ENCODE measurements around the gene GGTLC3. TPM values are rescaled to one million over a fixed set of nuclear protein-coding genes. Genes with fewer than 3 reads are reported as not detected.
"Not testable (repeated sequence)": the region's sequence is repeated elsewhere in the genome, so short reads cannot be mapped to it uniquely, and the experiment has no call there.

Gene GGTLC3
- total RNA-seq (2021) = not detected in 2 replicates
- long read RNA-seq = 0 reads

- no CpG with 5 or more reads among the region's 5 CpGs for WGBS (ENCODE audit: extremely low coverage, insufficient read length, low lambda C conversion rate)
- H4K8ac ChIP-seq (replicated peaks; ENCODE audit: insufficient read length, low read depth, low read length); H3K79me1 ChIP-seq (ENCODE audit: insufficient read depth, low read depth, low read length, poor library complexity, severe bottlenecking); H3K23me2 ChIP-seq (ENCODE audit: insufficient read length, low read depth, low read length, poor library complexity, severe bottlenecking); H2AK5ac ChIP-seq (ENCODE audit: insufficient read length, low read length); H2AFZ ChIP-seq (ENCODE audit: low read length); H3K4me1 Mint-ChIP-seq; H4K5ac ChIP-seq (ENCODE audit: insufficient read length, low read depth, low read length); H3K36me3 Mint-ChIP-seq (ENCODE audit: insufficient read depth in 1 of 3, low read depth in 3 of 3); H3K9me3 Mint-ChIP-seq; H3K27ac Mint-ChIP-seq; H3K27me3 ChIP-seq (ENCODE audit: insufficient read depth, low read length); H4K91ac ChIP-seq (ENCODE audit: insufficient read length, low read depth, low read length); H3K4ac ChIP-seq (ENCODE audit: low read depth, low read length); H2BK12ac ChIP-seq (ENCODE audit: insufficient read length, low read depth, low read length); H2BK120ac ChIP-seq (ENCODE audit: low read depth, low read length, poor library complexity, severe bottlenecking); H3K4me3 Mint-ChIP-seq; H3K9me3 ChIP-seq (ENCODE audit: control insufficient read depth, low read depth, low read length); H3K18ac ChIP-seq (ENCODE audit: insufficient read length, low read depth, low read length); H3T11ph ChIP-seq (ENCODE audit: low read length); H2BK20ac ChIP-seq (ENCODE audit: low read depth, low read length, poor library complexity, severe bottlenecking); H3K27me3 Mint-ChIP-seq (ENCODE audit: low read depth); H3K23ac ChIP-seq (ENCODE audit: insufficient read length, low read depth, low read length); DNase-seq; H3K27ac ChIP-seq (ENCODE audit: insufficient read length, low read depth, low read length); H3K14ac ChIP-seq (ENCODE audit: insufficient read depth, low read length); H3K9ac ChIP-seq (ENCODE audit: extremely low read depth, insufficient read length, low read length); H3K4me2 ChIP-seq (ENCODE audit: insufficient read depth, insufficient read length, low read length); H3K56ac ChIP-seq (ENCODE audit: insufficient read length, low read depth, low read length); H3K4me1 ChIP-seq (ENCODE audit: insufficient read depth, low read length); H2BK5ac ChIP-seq (ENCODE audit: insufficient read length, low read length); H3K79me2 ChIP-seq (ENCODE audit: insufficient read depth, low read length); H2BK15ac ChIP-seq (ENCODE audit: low read depth, low read length); H4K20me1 ChIP-seq (ENCODE audit: control insufficient read depth, insufficient read depth, insufficient read length): not testable (repeated sequence)
These were observed at the start of gene GGTLC3 for GRCh38 chr22:18518061-18518460. GGTLC3 (minus strand) TSS chr22:18518161; CDS start chr22:18517897, 264 bp downstream.

- not testable (repeated sequence) for H3K23me2 ChIP-seq (ENCODE audit: insufficient read length, low read depth, low read length, poor library complexity, severe bottlenecking); H3K27ac Mint-ChIP-seq; H3K9ac ChIP-seq (ENCODE audit: extremely low read depth, insufficient read length, low read length); H2BK120ac ChIP-seq (ENCODE audit: low read depth, low read length, poor library complexity, severe bottlenecking); H4K20me1 ChIP-seq (ENCODE audit: control insufficient read depth, insufficient read depth, insufficient read length); H2BK12ac ChIP-seq (ENCODE audit: insufficient read length, low read depth, low read length); H3K4me3 Mint-ChIP-seq; H3K36me3 Mint-ChIP-seq (ENCODE audit: insufficient read depth in 1 of 3, low read depth in 3 of 3); H3K14ac ChIP-seq (ENCODE audit: insufficient read depth, low read length); H3K18ac ChIP-seq (ENCODE audit: insufficient read length, low read depth, low read length); DNase-seq; H3K4ac ChIP-seq (ENCODE audit: low read depth, low read length); H3K27me3 ChIP-seq (ENCODE audit: insufficient read depth, low read length); H3K4me2 ChIP-seq (ENCODE audit: insufficient read depth, insufficient read length, low read length); H3T11ph ChIP-seq (ENCODE audit: low read length); H3K27me3 Mint-ChIP-seq (ENCODE audit: low read depth); H4K8ac ChIP-seq (replicated peaks; ENCODE audit: insufficient read length, low read depth, low read length); H3K27ac ChIP-seq (ENCODE audit: insufficient read length, low read depth, low read length); H3K4me1 Mint-ChIP-seq; H2BK20ac ChIP-seq (ENCODE audit: low read depth, low read length, poor library complexity, severe bottlenecking); H3K79me2 ChIP-seq (ENCODE audit: insufficient read depth, low read length); H3K56ac ChIP-seq (ENCODE audit: insufficient read length, low read depth, low read length); H2BK5ac ChIP-seq (ENCODE audit: insufficient read length, low read length); H2AK5ac ChIP-seq (ENCODE audit: insufficient read length, low read length); H4K5ac ChIP-seq (ENCODE audit: insufficient read length, low read depth, low read length); H2BK15ac ChIP-seq (ENCODE audit: low read depth, low read length); H4K91ac ChIP-seq (ENCODE audit: insufficient read length, low read depth, low read length); H3K9me3 Mint-ChIP-seq; H3K9me3 ChIP-seq (ENCODE audit: control insufficient read depth, low read depth, low read length); H3K79me1 ChIP-seq (ENCODE audit: insufficient read depth, low read depth, low read length, poor library complexity, severe bottlenecking); H2AFZ ChIP-seq (ENCODE audit: low read length); H3K4me1 ChIP-seq (ENCODE audit: insufficient read depth, low read length); H3K23ac ChIP-seq (ENCODE audit: insufficient read length, low read depth, low read length)
- no CpG with 5 or more reads among the region's 16 CpGs for WGBS (ENCODE audit: extremely low coverage, insufficient read length, low lambda C conversion rate)
These were observed 42.4 kb upstream of the GGTLC3 start for GRCh38 chr22:18560099-18560974.
